NB4 (cell line): Measurements from ENCODE around the gene ZNF225.

Experiments
- CTCF ChIP-seq: IDR thresholded peaks from one replicate; pipeline ENCODE4 v1.5.1; 2012; ENCODE audit warnings: low read depth, low read length
- MAX ChIP-seq: IDR thresholded peaks from 2 replicates; pipeline ENCODE4 v1.6.1; 2011; ENCODE audit warnings: low read depth, low read length
- MYC ChIP-seq: IDR thresholded peaks from 2 replicates; pipeline ENCODE4 v1.6.1; 2011; ENCODE audit warnings: low read depth, low read length
- POLR2A ChIP-seq: IDR thresholded peaks from 2 replicates; pipeline ENCODE4 v1.6.1; 2011; ENCODE audit warnings: mild to moderate bottlenecking; ENCODE audit not compliant: insufficient read length; ENCODE audit errors: extremely low read depth

GRCh38 chr19:44092108-44092507 is 21.1 kb upstream of the ZNF225 start:
- TF ChIP-seq CTCF (no peak), POLR2A (no peak), MYC (no peak), MAX (no peak)
